PC-3 (cell line): ENCODE results near the gene ANK2. TPM values are rescaled to one million over a fixed set of nuclear protein-coding genes. Genes with fewer than 3 reads are reported as not detected.

Source experiments
- ATAC-seq: fragments of 200-7000 bp; cut with Tn5 transposase; 2 replicates; pipeline ENCODE4 v1.9.1; 2020; ENCODE audit warnings: mild to moderate bottlenecking, moderate library complexity
- BruUV-seq: library from RNA; stranded (reverse); fragments of 400-500 nt; replicated peaks from 2 replicates; lab custom pipeline; 2021; lab: Mats Ljungman, UMichigan
- CTCF ChIA-PET: fragments of 300-600 bp; sonication (Branson Sonifier 250); formaldehyde crosslinking; loops from one replicate; lab custom pipeline; 2022; ENCODE audit warnings: antibody characterized with exemption; lab: Charles Lee
- POLR2A ChIA-PET: fragments of 300-600 bp; sonication (Branson Sonifier 250); formaldehyde crosslinking; loops from one replicate; lab custom pipeline; 2022; ENCODE audit warnings: antibody characterized with exemption; ENCODE audit not compliant: unreplicated experiment; lab: Charles Lee
- DNase-seq: peaks from one replicate; pipeline ENCODE4 v3.0.0-alpha.2; 2015
- H2AFZ ChIP-seq: fragments of 300-600 bp; sonication (generic); 2 replicates; pipeline ENCODE4 v1.6.0; 2016; ENCODE audit warnings: antibody characterized with exemption, low read length
- H3F3A ChIP-seq: fragments of 300-600 bp; sonication (generic); one replicate; pipeline ENCODE4 v1.6.0; 2017; ENCODE audit warnings: antibody characterized with exemption, low read length, control low read depth, mild to moderate bottlenecking; ENCODE audit not compliant: unreplicated experiment
- H3K27ac ChIP-seq: fragments of 300-600 bp; sonication (generic); 2 replicates; pipeline ENCODE4 v1.5.1; 2016; ENCODE audit warnings: mild to moderate bottlenecking, low read length
- H3K27me3 ChIP-seq: fragments of 300-600 bp; sonication (generic); 2 replicates; pipeline ENCODE4 v1.6.1; 2016; ENCODE audit warnings: low read length, mixed read lengths
- H3K36me3 ChIP-seq: fragments of 300-600 bp; sonication (generic); 2 replicates; pipeline ENCODE4 v1.6.1; 2016; ENCODE audit warnings: low read depth, mixed run types, low read length, mixed read lengths
- H3K4me1 ChIP-seq: fragments of 300-600 bp; sonication (generic); 2 replicates; pipeline ENCODE4 v1.5.1; 2016; ENCODE audit warnings: low read length; ENCODE audit not compliant: insufficient read depth
- H3K4me2 ChIP-seq: fragments of 300-600 bp; sonication (generic); 2 replicates; pipeline ENCODE4 v1.6.0; 2016; ENCODE audit warnings: low read length
- H3K4me3 ChIP-seq: fragments of 300-600 bp; sonication (generic); 2 replicates; pipeline ENCODE4 v1.5.1; 2016; ENCODE audit warnings: mild to moderate bottlenecking, low read length, mixed read lengths
- H3K79me2 ChIP-seq: fragments of 300-600 bp; sonication (generic); 2 replicates; pipeline ENCODE4 v1.6.1; 2017; ENCODE audit warnings: low read length, mixed read lengths
- H3K9ac ChIP-seq: fragments of 300-600 bp; sonication (generic); 2 replicates; pipeline ENCODE4 v1.6.0; 2016; ENCODE audit warnings: mild to moderate bottlenecking, low read length
- H3K9me2 ChIP-seq: fragments of 300-600 bp; sonication (generic); replicated peaks from 2 replicates; pipeline ENCODE4 v1.6.1; 2016; ENCODE audit warnings: mixed run types, low read length, mixed read lengths
- H3K9me3 ChIP-seq: fragments of 300-600 bp; sonication (generic); 2 replicates; pipeline ENCODE4 v1.6.1; 2016; ENCODE audit warnings: low read length, mixed read lengths
- H4K20me1 ChIP-seq: fragments of 300-600 bp; sonication (generic); 2 replicates; pipeline ENCODE4 v1.6.1; 2016; ENCODE audit warnings: low read length, mixed read lengths
- EZH2 ChIP-seq: fragments of 300-600 bp; sonication (generic); IDR thresholded peaks from one replicate; pipeline ENCODE4 v1.6.1; 2017; ENCODE audit warnings: antibody characterized with exemption, mild to moderate bottlenecking, low read length; ENCODE audit not compliant: unreplicated experiment
- EZH2phosphoT487 ChIP-seq: fragments of 300-600 bp; sonication (generic); IDR thresholded peaks from 2 replicates; pipeline ENCODE4 v1.6.1; 2018; ENCODE audit warnings: mild to moderate bottlenecking, antibody characterized with exemption, low read length, borderline replicate concordance
- intact Hi-C: fragments of 100-400 bp; cut with micrococcal nuclease; formaldehyde crosslinking; loops from 2 replicates; pipeline ENCODE4 v1.9.0; 2023
- total RNA-seq: library from RNA; depleted of rRNA; stranded (reverse); fragments of >200 nt; gene quantifications from 2 replicates; pipeline ENCODE4 v1.2.3, GENCODE V29; 2014
- TF ChIP-seq, protein P1 (sequence below): fragments of 300-600 bp; sonication (generic); conservative IDR thresholded peaks from 2 replicates; pipeline ENCODE4 v1.5.1; 2017; ENCODE audit warnings: antibody characterized with exemption, low read depth, mild to moderate bottlenecking, low read length

Gene ANK2
- total RNA-seq, 1 experiment from 2014 or later: 1.8 TPM

- CTCF ChIA-PET: interaction anchor here (0.9 kb wide), 1 partner anchor 75 kb away, joined by 6 read pairs; no protein-coding TSS in a partner anchor
Measured at GRCh38 chr4:113179091-113179490, 129.6 kb downstream of the ANK2 start.

DNA sequence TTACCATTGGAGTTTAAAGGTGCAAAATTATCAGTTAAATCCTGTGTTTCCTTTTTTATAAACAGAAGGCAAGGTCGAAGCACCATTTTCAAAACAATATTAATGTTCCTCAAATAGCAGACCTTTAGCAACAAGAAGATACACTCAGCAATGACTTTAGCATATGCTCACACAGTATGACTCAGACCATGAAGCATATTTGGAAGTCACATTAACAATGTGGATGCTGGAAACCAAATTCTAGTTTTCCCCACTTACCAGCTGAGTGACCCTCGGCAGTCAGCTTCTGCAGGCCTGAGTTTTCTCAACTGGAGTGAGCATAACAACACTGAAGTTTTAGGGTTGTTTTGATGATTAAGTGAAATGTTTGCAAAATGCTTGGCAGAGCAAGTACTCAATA, 130.5 kb downstream of the ANK2 start:
- ChIA-PET POLR2A (no interaction called here), CTCF (no interaction called here)
- Histone ChIP-seq H3K27me3 (no peaks in the 10 kb centered on the region), H3K9ac (no peak overlapping the region), H3K4me3 (no peak overlapping the region), H3F3A (no peaks in the 10 kb centered on the region), H3K36me3 (no peaks in the 10 kb centered on the region), H4K20me1 (no peaks in the 10 kb centered on the region), H3K27ac (no peak overlapping the region), H3K9me2 (no peaks in the 10 kb centered on the region), H3K4me1 (no peaks in the 10 kb centered on the region), H2AFZ (no peak overlapping the region), H3K9me3 (no peaks in the 10 kb centered on the region), H3K4me2 (no peak overlapping the region), H3K79me2 (no peaks in the 10 kb centered on the region)
- DNase-seq (no peak), ATAC-seq (peak; percentile 49)
- TF ChIP-seq EZH2 (no peak), EZH2phosphoT487 (no peak)
- TF ChIP-seq, protein P1, sequence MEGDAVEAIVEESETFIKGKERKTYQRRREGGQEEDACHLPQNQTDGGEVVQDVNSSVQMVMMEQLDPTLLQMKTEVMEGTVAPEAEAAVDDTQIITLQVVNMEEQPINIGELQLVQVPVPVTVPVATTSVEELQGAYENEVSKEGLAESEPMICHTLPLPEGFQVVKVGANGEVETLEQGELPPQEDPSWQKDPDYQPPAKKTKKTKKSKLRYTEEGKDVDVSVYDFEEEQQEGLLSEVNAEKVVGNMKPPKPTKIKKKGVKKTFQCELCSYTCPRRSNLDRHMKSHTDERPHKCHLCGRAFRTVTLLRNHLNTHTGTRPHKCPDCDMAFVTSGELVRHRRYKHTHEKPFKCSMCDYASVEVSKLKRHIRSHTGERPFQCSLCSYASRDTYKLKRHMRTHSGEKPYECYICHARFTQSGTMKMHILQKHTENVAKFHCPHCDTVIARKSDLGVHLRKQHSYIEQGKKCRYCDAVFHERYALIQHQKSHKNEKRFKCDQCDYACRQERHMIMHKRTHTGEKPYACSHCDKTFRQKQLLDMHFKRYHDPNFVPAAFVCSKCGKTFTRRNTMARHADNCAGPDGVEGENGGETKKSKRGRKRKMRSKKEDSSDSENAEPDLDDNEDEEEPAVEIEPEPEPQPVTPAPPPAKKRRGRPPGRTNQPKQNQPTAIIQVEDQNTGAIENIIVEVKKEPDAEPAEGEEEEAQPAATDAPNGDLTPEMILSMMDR: no peak
- BruUV-seq: no TSS peak
- intact Hi-C loops: loop anchor here (1.0 kb wide), 1 partner anchor 74 kb away; no protein-coding TSS in a partner anchor

More at GRCh38 chr4:113179091-113179490, 129.6 kb downstream of the ANK2 start:
- Histone ChIP-seq H3K9ac (no peak overlapping the region), H3K27ac (no peak overlapping the region), H2AFZ (no peak overlapping the region), H3K79me2 (no peaks in the 10 kb centered on the region), H3K4me1 (no peaks in the 10 kb centered on the region), H3K4me2 (no peak overlapping the region), H3K27me3 (0 out of 2 replicates have a peak, but pooled peaks cover 4% of the 10 kb centered on the region), H3K4me3 (no peak overlapping the region), H3F3A (no peaks in the 10 kb centered on the region), H3K9me2 (no peaks in the 10 kb centered on the region), H4K20me1 (no peaks in the 10 kb centered on the region), H3K9me3 (no peaks in the 10 kb centered on the region), H3K36me3 (no peaks in the 10 kb centered on the region)
- intact Hi-C loops: loop anchor here (1.0 kb wide), 1 partner anchor 73 kb away; no protein-coding TSS in a partner anchor
- BruUV-seq: no TSS peak
- ATAC-seq: no peak
- TF ChIP-seq, protein P1: no peak
- TF ChIP-seq EZH2phosphoT487: no peak
- no peak for TF ChIP-seq EZH2
- DNase-seq: no peak
- POLR2A ChIA-PET: no interaction called here

DNA sequence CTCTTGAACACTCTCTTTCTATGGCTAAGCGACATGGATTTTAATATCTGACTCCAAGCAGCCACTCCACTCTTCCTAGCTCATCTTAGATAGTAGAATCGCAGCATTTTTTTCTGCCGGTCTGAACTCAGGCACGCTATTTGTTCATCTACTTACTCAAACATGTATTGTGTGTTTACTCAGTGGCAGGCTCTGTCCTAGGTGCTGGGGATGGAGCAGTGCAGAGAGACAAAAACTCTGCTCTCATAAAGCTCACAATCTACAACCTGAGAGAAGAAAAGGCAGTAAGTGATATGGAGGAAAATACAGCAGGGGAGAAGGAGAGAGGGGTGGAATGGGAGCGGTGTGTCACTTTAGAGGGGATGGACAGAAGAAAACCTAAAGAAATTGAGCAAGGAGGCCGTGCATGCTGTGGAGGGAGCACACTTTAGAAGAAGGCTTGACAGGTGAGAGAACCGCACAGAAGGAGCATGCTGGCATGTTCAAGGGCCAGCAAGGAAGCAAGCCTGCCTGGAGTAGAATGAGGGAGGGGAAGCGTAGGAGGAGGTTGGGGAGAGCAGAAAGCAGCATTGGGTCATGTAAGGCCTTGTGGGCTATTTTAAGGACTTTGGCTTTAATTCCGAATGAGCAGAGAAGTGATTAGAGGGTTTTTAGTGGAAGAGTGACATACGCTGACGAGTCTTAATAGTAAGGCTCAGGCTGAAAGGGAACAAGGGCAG, 132.0 kb downstream of the ANK2 start:
- POLR2A ChIA-PET: interaction anchor here (0.6 kb wide), 1 partner anchor 49 kb away, joined by 3 read pairs; no protein-coding TSS in a partner anchor
- H4K20me1 ChIP-seq: no peaks in the 10 kb centered on the region
- no peaks in the 10 kb centered on the region for H3K4me1 ChIP-seq
- TF ChIP-seq, protein P1: no peak
- TF ChIP-seq EZH2phosphoT487 (no peak), EZH2 (no peak)
- no peak for DNase-seq
- ATAC-seq: no peak
- no peaks in the 10 kb centered on the region for H3K9me2 ChIP-seq
- H3K79me2 ChIP-seq: no peaks in the 10 kb centered on the region
- no TSS peak for BruUV-seq
- H3K4me3 ChIP-seq: no peak overlapping the region
- H2AFZ ChIP-seq: no peak overlapping the region
- no peaks in the 10 kb centered on the region for H3K9me3 ChIP-seq
- no peak overlapping the region for H3K9ac ChIP-seq
- intact Hi-C loops: no loop called here
- no peak overlapping the region for H3K4me2 ChIP-seq
- no peaks in the 10 kb centered on the region for H3K27me3 ChIP-seq
- H3K36me3 ChIP-seq: no peaks in the 10 kb centered on the region
- H3F3A ChIP-seq: no peaks in the 10 kb centered on the region
- CTCF ChIA-PET: no interaction called here
- H3K27ac ChIP-seq: no peak overlapping the region
